Ishikawa (cell line): ENCODE measurements around the gene FAM20C.

Source experiments
- CEBPB ChIP-seq: IDR thresholded peaks from 2 replicates; pipeline ENCODE4 v1.6.1; 2012
- CREB1 ChIP-seq: IDR thresholded peaks from 2 replicates; pipeline ENCODE4 v1.6.1; 2012; ENCODE audit warnings: low read depth
- EGR1 ChIP-seq: IDR thresholded peaks from 2 replicates; pipeline ENCODE4 v1.6.1; 2012
- EP300 ChIP-seq: IDR thresholded peaks from 2 replicates; pipeline ENCODE4 v1.6.1; 2012; ENCODE audit warnings: borderline replicate concordance
- FOXM1 ChIP-seq: IDR thresholded peaks from 2 replicates; pipeline ENCODE4 v1.6.1; 2012; ENCODE audit warnings: low read depth, borderline replicate concordance
- MAX ChIP-seq: IDR thresholded peaks from 2 replicates; pipeline ENCODE4 v1.6.1; 2012
- NFIC ChIP-seq: IDR thresholded peaks from 2 replicates; pipeline ENCODE4 v1.6.1; 2012
- RAD21 ChIP-seq: IDR thresholded peaks from 2 replicates; pipeline ENCODE4 v1.6.1; 2012; ENCODE audit warnings: low read depth
- REST ChIP-seq: IDR thresholded peaks from 2 replicates; pipeline ENCODE4 v1.6.1; 2012; ENCODE audit warnings: low read depth, mild to moderate bottlenecking
- TAF1 ChIP-seq: IDR thresholded peaks from 2 replicates; pipeline ENCODE4 v1.6.1; 2012; ENCODE audit warnings: low read depth, mild to moderate bottlenecking
- TCF12 ChIP-seq: IDR thresholded peaks from 2 replicates; pipeline ENCODE4 v1.6.1; 2012; ENCODE audit warnings: low read depth
- TEAD4 ChIP-seq: IDR thresholded peaks from 2 replicates; pipeline ENCODE4 v1.6.1; 2012
- USF1 ChIP-seq: IDR thresholded peaks from 2 replicates; pipeline ENCODE4 v1.6.1; 2012
- YY1 ChIP-seq: IDR thresholded peaks from 2 replicates; pipeline ENCODE4 v1.6.1; 2012; ENCODE audit warnings: low read depth
- ZBTB7A ChIP-seq: IDR thresholded peaks from 2 replicates; pipeline ENCODE4 v1.6.1; 2012; ENCODE audit warnings: low read depth

FAM20C gene

GRCh38 chr7:150811-151221 is 41.6 kb upstream of the FAM20C start:
- TF ChIP-seq RAD21 (no peak), CREB1 (no peak), TAF1 (no peak), EP300 (no peak), TEAD4 (no peak), REST (no peak), ZBTB7A (no peak), MAX (no peak), EGR1 (no peak), USF1 (no peak), YY1 (no peak), NFIC (no peak), TCF12 (no peak), CEBPB (no peak), FOXM1 (no peak)

GRCh38 chr7:151346-152050 is 40.9 kb upstream of the FAM20C start:
- no peak for TF ChIP-seq TCF12
- no peak for TF ChIP-seq NFIC
- TF ChIP-seq YY1: no peak

- TF ChIP-seq EP300 (no peak), ZBTB7A (no peak), EGR1 (no peak)
Observed at GRCh38 chr7:152702-153391, 39.5 kb upstream of the FAM20C start.

- no peak for TF ChIP-seq TAF1
- no peak for TF ChIP-seq USF1
- no peak for TF ChIP-seq ZBTB7A
- TF ChIP-seq EP300: no peak
- no peak for TF ChIP-seq CREB1
- no peak for TF ChIP-seq EGR1
- no peak for TF ChIP-seq TCF12
- TF ChIP-seq MAX: no peak
- no peak for TF ChIP-seq NFIC
- TF ChIP-seq RAD21: no peak
- TF ChIP-seq TEAD4: no peak
- TF ChIP-seq REST: no peak
- no peak for TF ChIP-seq FOXM1
- no peak for TF ChIP-seq CEBPB
- no peak for TF ChIP-seq YY1
Observed at GRCh38 chr7:153604-154003, 38.8 kb upstream of the FAM20C start.

- TF ChIP-seq NFIC: no peak
- no peak for TF ChIP-seq CEBPB
- no peak for TF ChIP-seq RAD21
- no peak for TF ChIP-seq EP300
- no peak for TF ChIP-seq ZBTB7A
- no peak for TF ChIP-seq USF1
- TF ChIP-seq YY1: no peak
- TF ChIP-seq REST: no peak
- no peak for TF ChIP-seq CREB1
- no peak for TF ChIP-seq FOXM1
- TF ChIP-seq TAF1: no peak
- TF ChIP-seq TCF12: no peak
- no peak for TF ChIP-seq MAX
- no peak for TF ChIP-seq EGR1
- no peak for TF ChIP-seq TEAD4
Observed at GRCh38 chr7:154096-154799, 38.1 kb upstream of the FAM20C start.
